Measurements from ENCODE around the gene TNFSF10. TPM values are rescaled to one million over a fixed set of nuclear protein-coding genes. Genes with fewer than 3 reads are reported as not detected.

The TNFSF10 gene
- total and polyA plus RNA-seq, 2 of the 4 experiments (the other 2 are of a cell fraction) = 0.63 to 1.3 TPM

DNA sequence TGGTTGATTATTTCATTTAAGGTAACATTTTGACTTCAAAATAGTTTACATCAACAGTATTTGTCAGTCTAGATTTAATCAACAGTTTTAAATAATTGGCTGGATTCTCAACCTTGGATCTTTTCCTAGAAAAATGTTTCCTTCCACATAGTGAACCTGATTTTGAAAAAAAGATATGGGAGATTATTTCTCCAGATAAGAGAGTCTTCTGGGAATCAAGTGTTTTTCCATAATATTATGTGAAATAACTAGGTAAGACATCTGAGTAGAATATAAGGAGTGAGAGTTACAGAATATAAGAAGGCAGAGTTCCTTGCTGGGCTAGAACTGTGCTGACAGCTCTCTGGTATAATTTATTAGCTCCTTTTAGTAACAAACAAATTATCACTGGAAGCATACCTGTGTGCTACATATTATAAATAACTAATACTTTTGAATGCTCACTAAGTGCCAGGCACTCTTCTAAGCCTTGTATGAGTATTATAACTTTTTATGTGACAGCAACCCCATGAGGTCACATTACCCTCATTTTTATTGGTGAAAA, 18.8 kb upstream of the TNFSF10 start:
- H4K5ac ChIP-seq (ENCODE audit: low read depth, low read length) = no peak overlapping the region
- H2BK20ac ChIP-seq (ENCODE audit: low read depth, low read length) = no peak overlapping the region
- H3K14ac ChIP-seq (replicated peaks; ENCODE audit: low read depth, low read length) = no peak overlapping the region
- H3K4me3 ChIP-seq (ENCODE audit: insufficient read depth, low read depth, low read length) = no peak overlapping the region
- intact Hi-C loops (cut with micrococcal nuclease) = no loop called here
- no peak overlapping the region for H2BK15ac ChIP-seq (ENCODE audit: low read depth, low read length)
- ATAC-seq (ENCODE audit: low read depth) (no peak), DNase-seq (no peak)
- no peak overlapping the region for H3K4me2 ChIP-seq (ENCODE audit: low read depth, low read length)
- no peak overlapping the region for H3K23ac ChIP-seq (ENCODE audit: low read depth, low read length)
- H3K4ac ChIP-seq (ENCODE audit: low read depth, low read length) = no peak overlapping the region
- no peak overlapping the region for H3K56ac ChIP-seq (ENCODE audit: extremely low read depth, insufficient read depth, low read length)
- no peak overlapping the region for H2AK9ac ChIP-seq (replicated peaks; ENCODE audit: low read depth, low read length, poor library complexity)
- H3K18ac ChIP-seq (ENCODE audit: low read depth, low read length) = no peak overlapping the region; the same call in 1 of the 2 replicates
- peaks cover 4% of the 10 kb centered on the region for H3K4me1 ChIP-seq (ENCODE audit: control insufficient read depth, insufficient read depth, low read length)
- no peak overlapping the region for H3K9ac ChIP-seq (ENCODE audit: low read depth, low read length)
- dilution Hi-C loops (cut with HindIII; ENCODE audit: low sequenced_read_pairs, unreplicated experiment) = no loop called here
- CTCF ChIA-PET = no interaction called here
- H2AFZ ChIP-seq (replicated peaks; ENCODE audit: low read length, poor library complexity) = no peak overlapping the region
- no peak overlapping the region for H4K8ac ChIP-seq (ENCODE audit: low read depth in 2 of 2, low read length in 2 of 2)
- in situ Hi-C loops (cut with MboI; ENCODE audit: low sequenced_read_pairs) = no loop called here
- no peaks in the 10 kb centered on the region for H3K9me3 ChIP-seq (ENCODE audit: control insufficient read depth, insufficient read depth, low read length)
- POLR2A ChIA-PET (ENCODE audit: unreplicated experiment) = no interaction called here
- no peaks in the 10 kb centered on the region for H3K27me3 ChIP-seq (ENCODE audit: control insufficient read depth, insufficient read depth, low read length)
- no peaks in the 10 kb centered on the region for H3K36me3 ChIP-seq (ENCODE audit: control insufficient read depth, insufficient read depth, low read length)
- no peaks in the 10 kb centered on the region; the same call in 1 of the 2 replicates for H3K9me1 ChIP-seq (ENCODE audit: insufficient read depth, low read length)
- no TSS peak for BruUV-seq (replicated peaks)
- no peak overlapping the region for H3K27ac ChIP-seq (ENCODE audit: insufficient read depth, low read length)
- no peak overlapping the region for H2BK5ac ChIP-seq (ENCODE audit: low read depth, low read length, poor library complexity, severe bottlenecking)
- H2AK5ac ChIP-seq (ENCODE audit: low read depth, low read length) = no peak overlapping the region
- H2BK120ac ChIP-seq (ENCODE audit: low read depth, low read length) = no peak overlapping the region
- no peak for TF ChIP-seq CEBPB (IDR thresholded peaks at IDR 0.05; ENCODE audit: low read depth, low read length)
- TF ChIP-seq MAFK (IDR thresholded peaks at IDR 0.05; ENCODE audit: low read depth, low read length) = no peak
- TF ChIP-seq CTCF (conservative IDR thresholded peaks at IDR 0.05; ENCODE audit: low read depth, low read length) = no peak
- no peak for TF ChIP-seq USF2 (IDR thresholded peaks at IDR 0.05; ENCODE audit: low read depth, low read length)
- TF ChIP-seq CHD1 (IDR thresholded peaks at IDR 0.05; ENCODE audit: low read depth, low read length) = no peak
- TF ChIP-seq SMC3 (IDR thresholded peaks at IDR 0.05; ENCODE audit: low read depth, low read length) = no peak
- no peak for TF ChIP-seq POLR2A (IDR thresholded peaks at IDR 0.05; ENCODE audit: low read depth, low read length)
- no peak for TF ChIP-seq MXI1 (IDR thresholded peaks at IDR 0.05; ENCODE audit: borderline replicate concordance, low read depth, low read length)
- no peak for TF ChIP-seq FOS (IDR thresholded peaks at IDR 0.05; ENCODE audit: low read depth, low read length)
- no peak for TF ChIP-seq NFE2L2 (IDR thresholded peaks at IDR 0.05; ENCODE audit: low read depth, low read length)
- TF ChIP-seq RAD21 (IDR thresholded peaks at IDR 0.05; ENCODE audit: low read length) = no peak
- TF ChIP-seq RFX5 (IDR thresholded peaks at IDR 0.05; ENCODE audit: low read depth, low read length) = no peak
- no peak for TF ChIP-seq BHLHE40 (IDR thresholded peaks at IDR 0.05; ENCODE audit: low read depth, low read length)
- no peak for TF ChIP-seq MAZ (IDR thresholded peaks at IDR 0.05; ENCODE audit: borderline replicate concordance, low read depth, low read length)
- TF ChIP-seq, protein P1, sequence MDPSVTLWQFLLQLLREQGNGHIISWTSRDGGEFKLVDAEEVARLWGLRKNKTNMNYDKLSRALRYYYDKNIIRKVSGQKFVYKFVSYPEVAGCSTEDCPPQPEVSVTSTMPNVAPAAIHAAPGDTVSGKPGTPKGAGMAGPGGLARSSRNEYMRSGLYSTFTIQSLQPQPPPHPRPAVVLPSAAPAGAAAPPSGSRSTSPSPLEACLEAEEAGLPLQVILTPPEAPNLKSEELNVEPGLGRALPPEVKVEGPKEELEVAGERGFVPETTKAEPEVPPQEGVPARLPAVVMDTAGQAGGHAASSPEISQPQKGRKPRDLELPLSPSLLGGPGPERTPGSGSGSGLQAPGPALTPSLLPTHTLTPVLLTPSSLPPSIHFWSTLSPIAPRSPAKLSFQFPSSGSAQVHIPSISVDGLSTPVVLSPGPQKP (IDR thresholded peaks at IDR 0.05; ENCODE audit: borderline replicate concordance, low read depth, low read length) = no peak
- TF ChIP-seq RCOR1 (IDR thresholded peaks at IDR 0.05; ENCODE audit: insufficient replicate concordance, low read length) = no peak
- no peak overlapping the region for H4K91ac ChIP-seq (ENCODE audit: insufficient read depth, low read depth, low read length)
- no peaks in the 10 kb centered on the region for H3K79me1 ChIP-seq (ENCODE audit: low read depth in 1 of 2, low read length in 2 of 2)
- no peaks in the 10 kb centered on the region for H4K20me1 ChIP-seq (ENCODE audit: insufficient read depth, low read length)
